ENCODE results near the gene GPR4. TPM values are rescaled to one million over a fixed set of nuclear protein-coding genes. Genes with fewer than 3 reads are reported as not detected.

Gene GPR4
- total RNA-seq, 1 experiment from 2014 or later: 0.48 TPM

- CTCF ChIA-PET: interaction anchor here (0.7 to 3.7 kb wide), 3 partner anchors 16 to 103 kb away, joined by 3 to 34 read pairs (median 4); no protein-coding TSS in a partner anchor
- no peak for ATAC-seq
- H3K4me1 Mint-ChIP-seq: peaks cover 3% of the 10 kb centered on the region; the same call in 1 of the 2 replicates
- H3K9me3 Mint-ChIP-seq: peaks cover 4% of the 10 kb centered on the region
- POLR2A ChIA-PET: no interaction called here
- no peak for DNase-seq (ENCODE audit: low spot score)
- no peak for TF ChIP-seq SP1 (CRISPR knock-in tag; conservative IDR thresholded peaks at IDR 0.05)
- TF ChIP-seq ZNF281 (CRISPR knock-in tag; IDR thresholded peaks at IDR 0.05): no peak
- no peak for TF ChIP-seq SOX15 (CRISPR knock-in tag; IDR thresholded peaks at IDR 0.05)
- no peak for TF ChIP-seq IRF2 (CRISPR knock-in tag; IDR thresholded peaks at IDR 0.05; ENCODE audit: borderline replicate concordance, low read depth)
- no peak for TF ChIP-seq TP53 (CRISPR knock-in tag; IDR thresholded peaks at IDR 0.05)
- no peak for TF ChIP-seq ZBTB43 (CRISPR knock-in tag; IDR thresholded peaks at IDR 0.05)
- no peak for TF ChIP-seq OVOL2 (CRISPR knock-in tag; IDR thresholded peaks at IDR 0.05; ENCODE audit: borderline replicate concordance)
- TF ChIP-seq ZNF396 (CRISPR knock-in tag; IDR thresholded peaks at IDR 0.05; ENCODE audit: borderline replicate concordance): no peak
- no peak for TF ChIP-seq NFATC4 (CRISPR knock-in tag; IDR thresholded peaks at IDR 0.05)
- TF ChIP-seq JAZF1 (CRISPR knock-in tag; IDR thresholded peaks at IDR 0.05): no peak
- H3K27ac Mint-ChIP-seq: no peak overlapping the region
- peaks cover 7% of the 10 kb centered on the region for H3K27me3 Mint-ChIP-seq (ENCODE audit: low read depth)
- no peaks in the 10 kb centered on the region for H3K36me3 Mint-ChIP-seq
- no peak overlapping the region for H3K4me3 Mint-ChIP-seq
These were observed 59.8 kb downstream of the GPR4 start for GRCh38 chr19:45542234-45542668.

Small RNA genes within 50 kb of the gene (microRNA-seq; reads per million reads assigned to microRNA genes)
- gene MIR330 (ENCODE audit: borderline number of aligned reads): 157 reads per million, percentile 71 among the genes with 10 or more reads in this experiment

Other genes starting within 250 kb of the GPR4 start
- gene ERCC2, start 231.6 kb downstream of the GPR4 start, total RNA-seq (2021): 102 to 113 TPM (median 109 TPM) in 3 replicates
- gene PPP1R13L, start 197.1 kb downstream of the GPR4 start, total RNA-seq (2021): 27.5 to 38.1 TPM (median 35.2 TPM) in 3 replicates
- gene POLR1G, start 195.6 kb downstream of the GPR4 start, total RNA-seq (2021): 33.5 to 38.1 TPM (median 34.8 TPM) in 3 replicates
- gene ERCC1, start 178.3 kb downstream of the GPR4 start, total RNA-seq (2021): 43.7 to 60.6 TPM (median 60.1 TPM) in 3 replicates
- 2.3 to 7.2 TPM (median 5.4 TPM) in 3 replicates for gene FOSB, start 134.2 kb downstream of the GPR4 start, total RNA-seq (2021)
- 25.1 to 27.8 TPM (median 27.4 TPM) in 3 replicates for gene RTN2, start 105.2 kb downstream of the GPR4 start, total RNA-seq (2021)
- 10.3 to 15.1 TPM (median 14.2 TPM) in 3 replicates for gene PPM1N, start 103.8 kb downstream of the GPR4 start, total RNA-seq (2021)
- gene VASP, start 94.7 kb downstream of the GPR4 start, total RNA-seq (2021): 143 to 146 TPM (median 144 TPM) in 3 replicates
- gene OPA3, start 17.4 kb downstream of the GPR4 start, total RNA-seq (2021): 10.1 to 16.1 TPM (median 14.9 TPM) in 3 replicates
- 51.5 to 63.3 TPM (median 62.5 TPM) in 3 replicates for gene EML2, start 37.2 kb upstream of the GPR4 start, total RNA-seq (2021)
- 1.6 to 1.8 TPM (median 1.7 TPM) in 3 replicates for gene GIPR, start 66.0 kb upstream of the GPR4 start, total RNA-seq (2021)
- gene SNRPD2, start 89.7 kb upstream of the GPR4 start, total RNA-seq (2021): 739 to 792 TPM (median 784 TPM) in 3 replicates
- gene QPCTL, start 90.5 kb upstream of the GPR4 start, total RNA-seq (2021): 23.8 to 33.3 TPM (median 27.5 TPM) in 3 replicates
- 40.1 to 46.3 TPM (median 43.3 TPM) in 3 replicates for gene FBXO46, start 128.7 kb upstream of the GPR4 start, total RNA-seq (2021)
- 0.11 to 0.23 TPM in 2 of 3 replicates, not detected in the other for gene MEIOSIN, start 131.2 kb upstream of the GPR4 start, total RNA-seq (2021)
- 26.0 to 37.0 TPM (median 36.5 TPM) in 3 replicates for gene SIX5, start 167.0 kb upstream of the GPR4 start, total RNA-seq (2021)
- 34.4 to 42.7 TPM (median 38.8 TPM) in 3 replicates for gene DMPK, start 180.3 kb upstream of the GPR4 start, total RNA-seq (2021)
- gene DMWD, start 190.6 kb upstream of the GPR4 start, total RNA-seq (2021): 50.2 to 60.7 TPM (median 56.6 TPM) in 3 replicates
- gene RSPH6A, start 213.1 kb upstream of the GPR4 start, total RNA-seq (2021): 0.16 to 0.39 TPM (median 0.25 TPM) in 3 replicates